MV-4-11 (cell line): ENCODE data around the gene ELMOD1.

ENCODE experiments used
- DNase-seq: peaks from one replicate; lab custom pipeline; 2025; lab: John Stamatoyannopoulos, UW

Gene ELMOD1

DNA sequence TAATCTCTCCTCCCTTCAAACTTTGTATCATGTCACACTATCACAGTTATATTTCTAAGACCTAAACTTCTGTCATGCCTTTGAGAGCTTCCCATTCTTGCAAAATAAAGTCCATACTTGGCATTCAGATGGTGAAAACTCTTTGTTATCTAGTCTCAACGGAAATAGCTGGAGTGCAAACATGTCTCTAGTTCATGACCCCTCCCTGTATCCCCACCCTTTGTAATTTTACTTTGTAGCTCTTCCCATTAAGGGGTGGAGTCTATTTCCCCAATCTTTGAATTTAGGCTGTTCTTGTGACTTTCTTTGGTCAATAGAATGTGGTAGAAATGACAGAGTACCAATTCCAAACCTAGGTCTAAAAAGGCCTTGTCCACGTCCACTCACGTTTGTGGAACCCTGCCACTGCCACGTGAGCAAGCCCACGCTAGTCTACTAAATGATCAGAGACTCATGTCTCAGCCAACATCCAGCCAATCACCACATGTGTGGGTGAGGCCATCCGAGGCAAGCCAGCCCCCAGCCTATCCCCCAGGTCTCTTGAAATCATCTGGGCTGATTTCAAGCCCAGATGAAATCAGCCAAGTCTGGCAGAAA is 97.5 kb downstream of the ELMOD1 start:
- DNase-seq, result no peak

DNA sequence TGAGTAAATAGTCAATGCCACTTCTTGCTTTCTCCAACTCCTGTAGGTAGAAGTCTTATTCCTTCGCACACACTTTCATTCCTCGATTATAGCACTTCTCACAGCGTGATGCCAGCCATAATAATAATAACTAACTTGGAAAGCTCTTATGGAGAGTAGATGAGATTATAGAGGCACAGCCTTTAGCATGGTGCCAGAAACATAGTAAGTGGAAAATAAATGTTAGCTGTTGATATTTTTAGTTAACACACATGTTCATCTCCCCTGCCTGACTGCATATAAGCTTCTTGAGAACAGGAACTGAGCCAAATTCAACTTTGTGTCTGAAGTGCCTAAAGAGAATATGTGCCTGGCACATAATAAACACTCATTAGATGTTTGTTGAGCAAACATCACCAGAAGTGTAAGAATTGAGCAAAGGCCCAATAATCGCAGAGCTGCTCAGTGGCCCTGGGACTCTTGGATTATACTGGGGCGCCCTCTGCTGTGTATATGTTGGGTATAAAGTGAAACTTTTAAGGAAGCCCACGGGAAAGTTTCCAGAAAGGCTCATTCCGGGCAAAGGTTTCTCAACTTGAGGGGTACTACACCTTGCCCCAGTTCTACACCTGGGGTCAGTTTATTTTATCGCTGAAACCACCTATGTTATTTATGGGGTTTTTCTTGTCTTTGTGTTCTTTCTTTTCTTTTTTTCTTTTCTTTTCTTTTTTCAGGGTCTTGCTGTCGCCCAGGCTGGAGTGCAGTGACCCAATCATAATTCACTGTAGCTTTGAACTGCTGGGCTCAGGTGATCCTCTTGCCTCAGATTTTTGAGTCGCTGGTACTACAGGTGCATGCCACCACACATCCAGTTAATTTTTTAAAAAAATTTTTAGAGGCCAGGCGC is 98.6 kb downstream of the ELMOD1 start:
- peak; percentile 64 for DNase-seq

GRCh38 chr11:107691000-107691750 is 100.2 kb downstream of the ELMOD1 start:
- DNase-seq, result no peak

- no peak for DNase-seq
These were observed 104.5 kb downstream of the ELMOD1 start for GRCh38 chr11:107695446-107695845.

DNA sequence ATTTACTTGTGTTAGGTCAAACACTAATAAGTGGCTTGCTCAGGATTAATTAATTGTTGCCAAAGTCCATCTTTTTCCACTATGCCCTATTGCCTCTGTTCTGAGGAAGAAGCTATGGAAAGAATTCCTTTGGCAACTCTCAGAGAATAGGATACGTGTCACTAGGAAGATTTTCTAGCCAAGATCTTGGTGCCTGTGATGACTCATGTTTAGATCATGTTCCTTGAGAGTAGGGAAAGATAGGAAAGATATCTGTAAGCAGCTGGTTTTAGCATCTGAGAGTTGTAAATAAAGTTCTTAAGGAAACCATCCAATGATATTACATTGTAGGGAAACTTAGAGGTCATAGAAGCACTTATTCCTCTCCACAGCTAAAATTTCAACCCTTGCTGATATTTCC is 105.2 kb downstream of the ELMOD1 start:
- DNase-seq, result no peak

- no peak for DNase-seq
These were observed 106.3 kb downstream of the ELMOD1 start for GRCh38 chr11:107697291-107697690.

GRCh38 chr11:107699371-107700285 is 108.7 kb downstream of the ELMOD1 start:
- no peak for DNase-seq

GRCh38 chr11:107702109-107702660 is 111.2 kb downstream of the ELMOD1 start:
- no peak for DNase-seq

DNA sequence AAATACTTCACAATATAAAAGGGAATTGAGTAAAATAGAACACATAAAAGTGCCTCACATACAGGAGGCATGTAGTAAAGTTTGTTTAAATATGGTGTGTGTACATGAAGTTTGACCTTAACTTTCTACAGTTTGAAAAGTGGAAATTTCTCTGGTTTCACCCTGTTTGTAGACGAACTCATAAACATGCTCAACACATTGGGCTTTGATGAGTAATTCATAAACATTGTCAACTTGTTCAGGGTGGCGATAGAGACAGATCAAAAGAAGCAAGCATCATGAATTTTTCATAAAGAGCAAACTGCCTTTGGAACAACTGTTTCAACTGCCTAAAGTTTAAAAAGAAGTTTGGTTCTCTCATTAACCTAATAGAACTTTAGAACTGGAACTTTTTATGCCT is 111.8 kb downstream of the ELMOD1 start:
- DNase-seq, result no peak

- DNase-seq, result no peak
These were observed 113.5 kb downstream of the ELMOD1 start for GRCh38 chr11:107704451-107704850.

- peak; percentile 64 for DNase-seq
These were observed 114.1 kb downstream of the ELMOD1 start for GRCh38 chr11:107705027-107705426.

- DNase-seq, result no peak
These were observed 115.6 kb downstream of the ELMOD1 start for GRCh38 chr11:107706531-107706930.

DNA sequence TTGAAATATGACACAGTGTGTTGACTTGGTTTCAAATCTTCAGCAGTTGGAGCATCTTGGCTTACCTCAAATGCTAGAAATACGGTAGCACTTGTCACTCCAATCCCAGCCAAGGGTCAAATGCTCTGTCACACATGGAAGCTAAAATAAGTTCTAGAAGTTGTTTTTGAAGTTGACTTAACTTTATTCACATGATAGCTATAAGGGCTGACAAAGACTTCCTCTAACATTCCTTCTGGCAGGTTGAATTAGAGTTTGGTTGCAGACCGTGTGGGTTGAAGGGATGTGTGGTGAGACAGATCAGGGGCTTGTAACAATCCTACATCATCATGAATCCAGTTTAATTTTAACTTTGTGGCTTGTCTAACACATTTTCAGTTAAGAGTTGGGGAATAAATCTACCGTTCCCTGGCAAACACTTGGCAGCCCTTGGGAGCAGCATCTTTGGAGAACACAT is 116.3 kb downstream of the ELMOD1 start:
- DNase-seq, result no peak

GRCh38 chr11:107707807-107708206 is 116.9 kb downstream of the ELMOD1 start:
- DNase-seq, result no peak

DNA sequence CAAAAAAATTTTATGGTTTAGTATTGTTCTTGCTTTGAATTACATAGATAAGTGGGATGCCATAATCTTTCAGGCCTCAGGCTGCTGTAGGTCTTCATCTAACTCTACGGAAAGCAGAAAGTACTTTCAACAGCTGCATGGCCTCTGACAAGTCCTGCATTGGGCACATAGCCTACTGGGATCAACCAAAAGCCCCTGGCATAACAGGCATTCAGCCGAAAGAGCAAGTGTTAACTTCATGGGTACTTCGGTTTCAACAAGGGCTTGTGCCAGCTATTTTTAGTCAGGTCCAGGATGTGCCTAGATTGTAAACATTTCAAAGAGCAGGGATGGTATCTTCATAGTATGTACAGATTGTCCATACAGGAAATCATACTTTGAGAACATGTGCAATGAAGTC is 117.8 kb downstream of the ELMOD1 start:
- no peak for DNase-seq

DNA sequence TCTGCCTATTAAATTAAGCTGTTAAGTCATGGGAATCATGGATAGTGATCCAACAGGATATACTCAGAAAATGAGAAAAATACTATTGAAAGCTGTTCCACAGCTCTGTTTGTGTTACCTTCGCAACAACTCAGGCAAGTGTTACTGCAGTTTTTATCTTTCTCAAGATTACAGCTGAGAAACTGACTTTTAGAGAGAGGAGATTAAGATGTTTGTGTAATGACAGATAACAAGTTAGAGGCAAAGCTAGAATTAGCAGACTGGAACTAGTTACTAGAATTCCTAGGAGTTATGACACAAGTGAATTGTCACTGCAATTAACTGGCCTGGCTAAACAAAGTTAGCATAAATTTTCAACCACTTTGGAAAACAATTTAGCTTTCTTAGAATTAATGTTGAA is 119.4 kb downstream of the ELMOD1 start:
- no peak for DNase-seq

DNA sequence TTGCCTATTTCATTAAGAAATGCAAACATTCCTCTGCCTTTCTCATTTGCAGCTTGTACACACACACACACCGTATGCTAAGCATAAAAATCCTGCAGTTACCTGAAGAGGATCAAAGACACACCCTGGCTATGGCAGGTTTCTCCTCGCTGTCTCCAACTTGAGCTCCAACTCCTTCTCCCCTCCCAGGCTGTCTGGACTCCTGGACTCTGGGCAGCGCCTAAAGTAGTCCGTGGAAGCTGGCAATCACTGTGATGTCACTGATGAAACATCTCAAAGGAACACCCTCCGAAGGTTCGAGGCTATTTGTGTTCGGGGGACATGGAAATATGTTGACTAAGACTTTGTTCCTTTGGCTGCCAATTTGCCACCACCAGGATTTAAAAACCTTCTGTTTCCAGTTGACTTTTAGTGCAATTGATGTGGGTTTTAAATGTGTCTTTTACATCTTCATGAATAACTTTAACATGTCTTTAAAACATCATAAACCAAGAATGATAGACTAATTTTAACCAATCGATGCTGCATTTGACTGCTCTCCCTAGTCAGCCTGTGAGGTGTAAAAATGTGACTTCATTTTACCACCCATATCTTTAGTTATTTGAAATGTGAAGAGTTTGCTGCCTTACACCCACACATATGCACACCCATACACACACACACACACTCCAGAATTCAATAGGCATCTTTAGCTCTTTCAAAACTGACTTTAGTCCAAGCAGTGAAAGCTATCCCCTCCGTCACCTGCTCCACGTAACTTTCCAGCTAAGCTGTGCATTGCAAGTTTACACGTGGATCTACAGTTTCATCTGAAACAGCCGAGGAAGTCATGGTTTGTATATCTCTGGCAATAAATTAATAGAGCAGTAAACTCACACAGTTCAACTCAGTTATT is 121.2 kb downstream of the ELMOD1 start, which contains the start of gene SLN:
SLN (minus strand) TSS at position 196 of the 895 bp plus-strand sequence.
- no peak for DNase-seq

DNA sequence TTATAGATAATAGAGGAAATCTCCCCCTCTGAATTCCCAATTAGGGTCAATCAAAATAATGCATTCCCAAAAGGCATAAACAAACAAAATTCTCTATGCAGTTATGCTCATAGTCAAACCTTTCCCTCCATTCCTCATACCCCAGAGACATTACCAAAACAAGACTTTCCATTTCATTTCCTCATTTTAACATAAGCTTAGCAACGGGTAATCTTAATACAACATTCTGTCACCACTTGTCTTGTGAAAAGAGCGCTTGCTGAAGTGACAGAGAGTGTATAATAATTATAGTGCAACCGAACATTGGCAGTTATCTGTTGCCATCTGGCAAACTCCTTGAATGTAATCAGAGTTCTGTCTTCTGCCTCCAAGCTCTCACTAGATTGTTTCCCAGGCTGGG is 122.1 kb downstream of the ELMOD1 start:
- DNase-seq, result peak; percentile 90
